HG02973 (cell line): ENCODE measurements around the gene L3HYPDH.

ENCODE experiments used
- ATAC-seq: cut with Tn5 transposase; IDR thresholded peaks from one replicate; pipeline ENCODE4 v1.9.1; 2021; ENCODE audit warnings: moderate library complexity; ENCODE audit not compliant: unreplicated experiment

L3HYPDH gene

GRCh38 chr14:59483819-59484638, at the start of gene L3HYPDH, which contains the start of gene JKAMP:
Gene L3HYPDH, minus strand, starts transcription at chr14:59484408. Its CDS starts 92 bp downstream, at chr14:59484316.
Gene JKAMP, plus strand, starts transcription at chr14:59484517. Its CDS starts 73 bp downstream, at chr14:59484590.
- peak; percentile 86 for ATAC-seq

- ATAC-seq = no peak
Measured at GRCh38 chr14:59532419-59532818, 48.2 kb upstream of the L3HYPDH start.

- no peak for ATAC-seq
Measured at GRCh38 chr14:59530349-59530748, 46.1 kb upstream of the L3HYPDH start.

- no peak for ATAC-seq
Measured at GRCh38 chr14:59529189-59529588, 45.0 kb upstream of the L3HYPDH start.

- ATAC-seq = no peak
Measured at GRCh38 chr14:59520224-59520623, 36.0 kb upstream of the L3HYPDH start.

GRCh38 chr14:59511916-59512575, 27.8 kb upstream of the L3HYPDH start:
- no peak for ATAC-seq

GRCh38 chr14:59510966-59511365, 26.8 kb upstream of the L3HYPDH start:
- ATAC-seq = no peak

GRCh38 chr14:59510001-59510400, 25.8 kb upstream of the L3HYPDH start:
- ATAC-seq = no peak

- no peak for ATAC-seq
Measured at GRCh38 chr14:59509101-59509500, 24.9 kb upstream of the L3HYPDH start.

- ATAC-seq = no peak
Measured at GRCh38 chr14:59507752-59508103, 23.5 kb upstream of the L3HYPDH start.

- ATAC-seq = peak; percentile 88
Measured at GRCh38 chr14:59507063-59507751, 23.0 kb upstream of the L3HYPDH start.

- ATAC-seq = no peak
Measured at GRCh38 chr14:59503256-59503655, 19.0 kb upstream of the L3HYPDH start.

GRCh38 chr14:59500732-59501131, 16.5 kb upstream of the L3HYPDH start:
- ATAC-seq = no peak

- no peak for ATAC-seq
Measured at GRCh38 chr14:59492384-59492783, 8.2 kb upstream of the L3HYPDH start.

- no peak for ATAC-seq
Measured at GRCh38 chr14:59490756-59491155, 6.5 kb upstream of the L3HYPDH start.

GRCh38 chr14:59484639-59485175, 499 bp upstream of the L3HYPDH start:
- ATAC-seq = peak; percentile 37

GRCh38 chr14:59483363-59483762, 845 bp downstream of the L3HYPDH start:
- ATAC-seq = no peak

GRCh38 chr14:59482541-59483331, 1.5 kb downstream of the L3HYPDH start:
- no peak for ATAC-seq

- ATAC-seq = no peak
Measured at GRCh38 chr14:59481871-59482540, 2.2 kb downstream of the L3HYPDH start.

GRCh38 chr14:59481407-59481806, 2.8 kb downstream of the L3HYPDH start:
- no peak for ATAC-seq
